WTC11 (cell line): ENCODE results near the gene RNF39. TPM values are rescaled to one million over a fixed set of nuclear protein-coding genes. Genes with fewer than 3 reads are reported as not detected.

Experiments used
- ATAC-seq: fragments of 200-7000 bp; cut with Tn5 transposase; 2 replicates; pipeline ENCODE4 v1.10.0; 2021; ENCODE audit warnings: mild to moderate bottlenecking, moderate library complexity
- CTCF ChIA-PET: fragments of 300-600 bp; sonication (Branson Sonifier 250); formaldehyde crosslinking; loops from one replicate; lab custom pipeline; 2021; ENCODE audit warnings: antibody characterized with exemption; lab: Charles Lee
- POLR2A ChIA-PET: fragments of 350-600 bp; sonication (Branson Sonifier 250); formaldehyde crosslinking; loops from one replicate; lab custom pipeline; 2021; ENCODE audit warnings: antibody characterized with exemption; lab: Charles Lee
- DNase-seq: peaks from one replicate; pipeline ENCODE4 v3.0.0; 2021; ENCODE audit warnings: low spot score
- H3K27ac Mint-ChIP-seq: 2 replicates; pipeline ENCODE4 v1.8.0; 2021; ENCODE audit warnings: mixed read lengths
- H3K27me3 Mint-ChIP-seq: 2 replicates; pipeline ENCODE4 v1.8.0; 2021; ENCODE audit warnings: low read depth, mild to moderate bottlenecking, moderate library complexity, mixed read lengths
- H3K36me3 Mint-ChIP-seq: 2 replicates; pipeline ENCODE4 v1.8.0; 2021; ENCODE audit warnings: mixed read lengths
- H3K4me1 Mint-ChIP-seq: 2 replicates; pipeline ENCODE4 v1.8.0; 2022; ENCODE audit warnings: mixed read lengths
- H3K4me3 Mint-ChIP-seq: 2 replicates; pipeline ENCODE4 v1.8.0; 2021; ENCODE audit warnings: mild to moderate bottlenecking, moderate library complexity, mixed read lengths
- H3K9me3 Mint-ChIP-seq: 2 replicates; pipeline ENCODE4 v1.8.0; 2021; ENCODE audit warnings: mixed read lengths
- CBFB ChIP-seq: sonication (generic); formaldehyde crosslinking; IDR thresholded peaks from 2 replicates; pipeline ENCODE4 v1.8.1; 2022; ENCODE audit warnings: mild to moderate bottlenecking, low read depth, missing genetic modification reagents
- HMGXB4 ChIP-seq: sonication (generic); formaldehyde crosslinking; IDR thresholded peaks from 2 replicates; pipeline ENCODE4 v1.8.1; 2023; ENCODE audit warnings: mild to moderate bottlenecking, moderate library complexity, missing genetic modification reagents
- IRF1 ChIP-seq: sonication (generic); formaldehyde crosslinking; IDR thresholded peaks from 2 replicates; pipeline ENCODE4 v1.8.0; 2023; ENCODE audit warnings: missing genetic modification reagents
- MLX ChIP-seq: sonication (generic); formaldehyde crosslinking; IDR thresholded peaks from 2 replicates; pipeline ENCODE4 v1.8.1; 2023; ENCODE audit warnings: mild to moderate bottlenecking, missing genetic modification reagents, moderate library complexity
- MYBL2 ChIP-seq: sonication (generic); formaldehyde crosslinking; IDR thresholded peaks from 2 replicates; pipeline ENCODE4 v1.8.1; 2023; ENCODE audit warnings: mild to moderate bottlenecking, moderate library complexity, missing genetic modification reagents
- RELA ChIP-seq: sonication (generic); formaldehyde crosslinking; IDR thresholded peaks from 2 replicates; pipeline ENCODE4 v1.8.1; 2022; ENCODE audit warnings: missing genetic modification reagents, mild to moderate bottlenecking, borderline replicate concordance
- TCF7 ChIP-seq: sonication (generic); formaldehyde crosslinking; IDR thresholded peaks from 2 replicates; pipeline ENCODE4 v1.8.0; 2022; ENCODE audit warnings: mild to moderate bottlenecking, low read depth, missing genetic modification reagents, moderate library complexity
- TEAD1 ChIP-seq: sonication (generic); formaldehyde crosslinking; IDR thresholded peaks from 2 replicates; pipeline ENCODE4 v1.8.0; 2022; ENCODE audit warnings: mild to moderate bottlenecking, missing genetic modification reagents
- ZNF263 ChIP-seq: sonication (generic); formaldehyde crosslinking; IDR thresholded peaks from 2 replicates; pipeline ENCODE4 v1.8.1; 2022; ENCODE audit warnings: low read depth, mild to moderate bottlenecking, moderate library complexity, missing genetic modification reagents
- ZNF423 ChIP-seq: fragments of 250-450 bp; sonication (Bioruptor Pico); IDR thresholded peaks from 2 replicates; pipeline ENCODE4 v2.1.2; 2022; ENCODE audit warnings: mild to moderate bottlenecking, moderate library complexity
- total RNA-seq: library from RNA; stranded (reverse); gene quantifications from 3 replicates; pipeline ENCODE4 v1.2.3, GENCODE V29; 2021
- TF ChIP-seq, protein P1 (sequence below): sonication (generic); formaldehyde crosslinking; IDR thresholded peaks from 2 replicates; pipeline ENCODE4 v1.8.1; 2022; ENCODE audit warnings: missing genetic modification reagents, borderline replicate concordance
- TF ChIP-seq, protein P2 (sequence below): fragments of 250-450 bp; sonication (Bioruptor Pico); IDR thresholded peaks from 2 replicates; pipeline ENCODE4 v1.9.0; 2021; ENCODE audit warnings: mild to moderate bottlenecking, borderline replicate concordance
- TF ChIP-seq, protein P3 (sequence below): sonication (generic); formaldehyde crosslinking; IDR thresholded peaks from 2 replicates; pipeline ENCODE4 v1.8.1; 2022; ENCODE audit warnings: mild to moderate bottlenecking, missing genetic modification reagents, moderate library complexity, borderline replicate concordance
- TF ChIP-seq, protein P4 (sequence below): sonication (generic); formaldehyde crosslinking; IDR thresholded peaks from 2 replicates; pipeline ENCODE4 v1.8.1; 2023; ENCODE audit warnings: mild to moderate bottlenecking, missing genetic modification reagents

RNF39 gene
- total RNA-seq, 1 experiment from 2014 or later, result 5.1 TPM

GRCh38 chr6:30087876-30088275 is 12.3 kb upstream of the RNF39 start:
- ATAC-seq (no peak), DNase-seq (no peak)
- ChIA-PET CTCF (interaction anchor here (0.8 to 1.9 kb wide), 2 partner anchors 14 to 43 kb away, joined by 3 to 5 read pairs; no protein-coding TSS in a partner anchor), POLR2A (interaction anchor here (0.6 kb wide), 1 partner anchor 28 kb away, joined by 3 read pairs; no protein-coding TSS in a partner anchor)
- TF ChIP-seq, protein P1, sequence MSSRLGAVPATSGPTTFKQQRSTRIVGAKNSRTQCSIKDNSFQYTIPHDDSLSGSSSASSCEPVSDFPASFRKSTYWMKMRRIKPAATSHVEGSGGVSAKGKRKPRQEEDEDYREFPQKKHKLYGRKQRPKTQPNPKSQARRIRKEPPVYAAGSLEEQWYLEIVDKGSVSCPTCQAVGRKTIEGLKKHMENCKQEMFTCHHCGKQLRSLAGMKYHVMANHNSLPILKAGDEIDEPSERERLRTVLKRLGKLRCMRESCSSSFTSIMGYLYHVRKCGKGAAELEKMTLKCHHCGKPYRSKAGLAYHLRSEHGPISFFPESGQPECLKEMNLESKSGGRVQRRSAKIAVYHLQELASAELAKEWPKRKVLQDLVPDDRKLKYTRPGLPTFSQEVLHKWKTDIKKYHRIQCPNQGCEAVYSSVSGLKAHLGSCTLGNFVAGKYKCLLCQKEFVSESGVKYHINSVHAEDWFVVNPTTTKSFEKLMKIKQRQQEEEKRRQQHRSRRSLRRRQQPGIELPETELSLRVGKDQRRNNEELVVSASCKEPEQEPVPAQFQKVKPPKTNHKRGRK, result no peak
- TF ChIP-seq ZNF263 (CRISPR knock-in tag), result no peak
- no peak for TF ChIP-seq MYBL2
- TF ChIP-seq, protein P2, sequence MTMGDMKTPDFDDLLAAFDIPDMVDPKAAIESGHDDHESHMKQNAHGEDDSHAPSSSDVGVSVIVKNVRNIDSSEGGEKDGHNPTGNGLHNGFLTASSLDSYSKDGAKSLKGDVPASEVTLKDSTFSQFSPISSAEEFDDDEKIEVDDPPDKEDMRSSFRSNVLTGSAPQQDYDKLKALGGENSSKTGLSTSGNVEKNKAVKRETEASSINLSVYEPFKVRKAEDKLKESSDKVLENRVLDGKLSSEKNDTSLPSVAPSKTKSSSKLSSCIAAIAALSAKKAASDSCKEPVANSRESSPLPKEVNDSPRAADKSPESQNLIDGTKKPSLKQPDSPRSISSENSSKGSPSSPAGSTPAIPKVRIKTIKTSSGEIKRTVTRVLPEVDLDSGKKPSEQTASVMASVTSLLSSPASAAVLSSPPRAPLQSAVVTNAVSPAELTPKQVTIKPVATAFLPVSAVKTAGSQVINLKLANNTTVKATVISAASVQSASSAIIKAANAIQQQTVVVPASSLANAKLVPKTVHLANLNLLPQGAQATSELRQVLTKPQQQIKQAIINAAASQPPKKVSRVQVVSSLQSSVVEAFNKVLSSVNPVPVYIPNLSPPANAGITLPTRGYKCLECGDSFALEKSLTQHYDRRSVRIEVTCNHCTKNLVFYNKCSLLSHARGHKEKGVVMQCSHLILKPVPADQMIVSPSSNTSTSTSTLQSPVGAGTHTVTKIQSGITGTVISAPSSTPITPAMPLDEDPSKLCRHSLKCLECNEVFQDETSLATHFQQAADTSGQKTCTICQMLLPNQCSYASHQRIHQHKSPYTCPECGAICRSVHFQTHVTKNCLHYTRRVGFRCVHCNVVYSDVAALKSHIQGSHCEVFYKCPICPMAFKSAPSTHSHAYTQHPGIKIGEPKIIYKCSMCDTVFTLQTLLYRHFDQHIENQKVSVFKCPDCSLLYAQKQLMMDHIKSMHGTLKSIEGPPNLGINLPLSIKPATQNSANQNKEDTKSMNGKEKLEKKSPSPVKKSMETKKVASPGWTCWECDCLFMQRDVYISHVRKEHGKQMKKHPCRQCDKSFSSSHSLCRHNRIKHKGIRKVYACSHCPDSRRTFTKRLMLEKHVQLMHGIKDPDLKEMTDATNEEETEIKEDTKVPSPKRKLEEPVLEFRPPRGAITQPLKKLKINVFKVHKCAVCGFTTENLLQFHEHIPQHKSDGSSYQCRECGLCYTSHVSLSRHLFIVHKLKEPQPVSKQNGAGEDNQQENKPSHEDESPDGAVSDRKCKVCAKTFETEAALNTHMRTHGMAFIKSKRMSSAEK (CRISPR knock-in tag), result no peak
- no peak for TF ChIP-seq MLX (CRISPR knock-in tag)
- TF ChIP-seq HMGXB4 (CRISPR knock-in tag), result no peak
- TF ChIP-seq IRF1 (CRISPR knock-in tag), result no peak
- no peak for TF ChIP-seq CBFB (CRISPR knock-in tag)
- TF ChIP-seq TEAD1 (CRISPR knock-in tag), result no peak
- no peak for TF ChIP-seq ZNF423 (CRISPR knock-in tag)
- TF ChIP-seq TCF7 (CRISPR knock-in tag), result no peak
- TF ChIP-seq, protein P3, sequence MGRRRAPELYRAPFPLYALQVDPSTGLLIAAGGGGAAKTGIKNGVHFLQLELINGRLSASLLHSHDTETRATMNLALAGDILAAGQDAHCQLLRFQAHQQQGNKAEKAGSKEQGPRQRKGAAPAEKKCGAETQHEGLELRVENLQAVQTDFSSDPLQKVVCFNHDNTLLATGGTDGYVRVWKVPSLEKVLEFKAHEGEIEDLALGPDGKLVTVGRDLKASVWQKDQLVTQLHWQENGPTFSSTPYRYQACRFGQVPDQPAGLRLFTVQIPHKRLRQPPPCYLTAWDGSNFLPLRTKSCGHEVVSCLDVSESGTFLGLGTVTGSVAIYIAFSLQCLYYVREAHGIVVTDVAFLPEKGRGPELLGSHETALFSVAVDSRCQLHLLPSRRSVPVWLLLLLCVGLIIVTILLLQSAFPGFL, result no peak
- TF ChIP-seq RELA, result no peak
- TF ChIP-seq, protein P4, sequence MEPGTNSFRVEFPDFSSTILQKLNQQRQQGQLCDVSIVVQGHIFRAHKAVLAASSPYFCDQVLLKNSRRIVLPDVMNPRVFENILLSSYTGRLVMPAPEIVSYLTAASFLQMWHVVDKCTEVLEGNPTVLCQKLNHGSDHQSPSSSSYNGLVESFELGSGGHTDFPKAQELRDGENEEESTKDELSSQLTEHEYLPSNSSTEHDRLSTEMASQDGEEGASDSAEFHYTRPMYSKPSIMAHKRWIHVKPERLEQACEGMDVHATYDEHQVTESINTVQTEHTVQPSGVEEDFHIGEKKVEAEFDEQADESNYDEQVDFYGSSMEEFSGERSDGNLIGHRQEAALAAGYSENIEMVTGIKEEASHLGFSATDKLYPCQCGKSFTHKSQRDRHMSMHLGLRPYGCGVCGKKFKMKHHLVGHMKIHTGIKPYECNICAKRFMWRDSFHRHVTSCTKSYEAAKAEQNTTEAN (CRISPR knock-in tag), result no peak
- TF ChIP-seq, all 79 proteins: peak for 0
- Mint-ChIP-seq H3K4me3 (no peak overlapping the region), H3K27me3 (peaks cover 38% of the 10 kb centered on the region), H3K9me3 (peaks cover 15% of the 10 kb centered on the region), H3K36me3 (peaks cover 5% of the 10 kb centered on the region), H3K27ac (no peak overlapping the region), H3K4me1 (peaks cover 8% of the 10 kb centered on the region)
